ENCODE results near the gene TAF6. TPM values are rescaled to one million over a fixed set of nuclear protein-coding genes. Genes with fewer than 3 reads are reported as not detected.

TAF6 gene
- total and polyA plus RNA-seq, 8 donors: 43.5 to 69.2 (median 57.5) TPM

DNA sequence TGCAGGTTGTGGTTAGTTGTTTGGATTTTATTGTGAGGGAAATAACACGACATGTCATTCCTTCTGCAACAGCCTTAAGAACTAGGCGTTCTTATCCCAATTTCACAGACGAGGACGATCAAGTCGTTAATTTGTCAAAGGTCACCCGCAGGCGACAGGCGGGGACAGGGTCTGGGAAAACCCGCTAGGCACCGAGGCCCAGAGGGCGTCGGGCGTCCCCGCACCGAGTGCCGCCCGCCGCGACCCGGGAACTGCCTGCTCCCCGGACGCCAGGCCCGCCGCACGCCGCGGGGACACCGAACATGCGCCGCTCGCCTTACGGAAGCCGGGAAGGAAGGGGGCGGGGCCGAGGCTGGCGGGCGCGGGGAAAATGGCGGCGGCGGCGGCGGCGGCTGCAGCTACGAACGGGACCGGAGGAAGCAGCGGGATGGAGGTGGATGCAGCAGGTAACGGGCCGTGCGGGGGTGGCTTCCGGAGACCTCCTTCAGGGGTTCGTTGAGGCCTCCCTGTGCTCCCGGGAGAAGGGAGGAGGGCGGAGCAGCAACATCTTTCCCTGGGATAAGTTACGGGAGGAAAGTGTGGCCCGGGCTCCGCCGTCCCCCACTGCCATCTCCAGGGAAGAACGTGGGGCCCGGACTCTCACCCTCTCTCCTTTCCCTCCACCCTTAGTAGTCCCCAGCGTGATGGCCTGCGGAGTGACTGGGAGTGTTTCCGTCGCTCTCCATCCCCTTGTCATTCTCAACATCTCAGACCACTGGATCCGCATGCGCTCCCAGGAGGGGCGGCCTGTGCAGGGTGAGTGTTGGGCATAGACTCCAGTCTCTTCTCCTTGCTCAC is 30.3 kb downstream of the TAF6 start, which contains the start of gene COPS6:
COPS6 (plus strand) TSS at position 349 of the 837 bp plus-strand sequence; CDS start at position 371, 22 bp downstream.
- Histone ChIP-seq H3K4me1 (peaks cover 0 to 32% of the 10 kb centered on the region in 2 donors), H3K4me3 (peak within 1 kb of the TSS; percentile 88 to 90), H3K36me3 (peaks cover 0 to 36% of the 10 kb centered on the region in 2 donors), H3K27me3 (no peaks in the 10 kb centered on the region), H3K27ac (peak within 1 kb of the TSS; percentile 72 to 83), H3K9me3 (no peaks in the 10 kb centered on the region)
- intact Hi-C loops (cut with DNase I): no loop called here
- DNase-seq (peak; percentile 75 to 98 (median 80)), ATAC-seq (peak; percentile 93)
- TF ChIP-seq, protein P1, sequence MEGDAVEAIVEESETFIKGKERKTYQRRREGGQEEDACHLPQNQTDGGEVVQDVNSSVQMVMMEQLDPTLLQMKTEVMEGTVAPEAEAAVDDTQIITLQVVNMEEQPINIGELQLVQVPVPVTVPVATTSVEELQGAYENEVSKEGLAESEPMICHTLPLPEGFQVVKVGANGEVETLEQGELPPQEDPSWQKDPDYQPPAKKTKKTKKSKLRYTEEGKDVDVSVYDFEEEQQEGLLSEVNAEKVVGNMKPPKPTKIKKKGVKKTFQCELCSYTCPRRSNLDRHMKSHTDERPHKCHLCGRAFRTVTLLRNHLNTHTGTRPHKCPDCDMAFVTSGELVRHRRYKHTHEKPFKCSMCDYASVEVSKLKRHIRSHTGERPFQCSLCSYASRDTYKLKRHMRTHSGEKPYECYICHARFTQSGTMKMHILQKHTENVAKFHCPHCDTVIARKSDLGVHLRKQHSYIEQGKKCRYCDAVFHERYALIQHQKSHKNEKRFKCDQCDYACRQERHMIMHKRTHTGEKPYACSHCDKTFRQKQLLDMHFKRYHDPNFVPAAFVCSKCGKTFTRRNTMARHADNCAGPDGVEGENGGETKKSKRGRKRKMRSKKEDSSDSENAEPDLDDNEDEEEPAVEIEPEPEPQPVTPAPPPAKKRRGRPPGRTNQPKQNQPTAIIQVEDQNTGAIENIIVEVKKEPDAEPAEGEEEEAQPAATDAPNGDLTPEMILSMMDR (IDR thresholded peaks at IDR 0.05): no peak

DNA sequence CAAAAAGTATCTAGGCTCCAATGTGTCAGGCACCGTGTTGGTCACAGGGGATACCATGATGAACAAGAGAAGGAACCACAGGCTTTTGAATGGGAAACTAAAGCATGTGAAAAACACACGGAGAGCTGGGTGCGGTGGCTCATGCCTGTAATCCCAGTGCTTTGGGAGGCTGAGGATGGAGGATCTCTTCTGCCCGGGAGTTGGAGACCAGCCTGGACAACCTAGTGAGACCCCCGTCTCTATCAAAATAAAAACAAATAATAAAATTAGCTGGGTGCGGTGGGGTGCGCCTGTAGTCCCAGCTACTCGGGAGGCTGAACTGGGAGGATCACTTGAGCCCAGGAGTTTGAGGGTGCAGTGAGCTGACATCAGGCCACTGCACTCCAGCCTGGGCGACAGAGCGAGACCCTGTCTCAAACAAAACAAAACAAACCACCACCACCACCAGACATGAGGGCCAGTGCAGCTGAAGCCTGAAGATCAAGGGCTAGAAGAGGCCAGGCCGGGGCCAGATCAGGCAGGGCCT is 31.0 kb downstream of the TAF6 start:
- intact Hi-C loops (cut with DNase I): no loop called here
- Histone ChIP-seq H3K27ac (peak overlapping the region; percentile 72 to 83), H3K9me3 (no peaks in the 10 kb centered on the region), H3K36me3 (peaks cover 0 to 30% of the 10 kb centered on the region in 2 donors), H3K27me3 (no peaks in the 10 kb centered on the region), H3K4me3 (peak overlapping the region; percentile 88 to 90), H3K4me1 (peaks cover 0 to 27% of the 10 kb centered on the region in 2 donors)
- ATAC-seq (no peak), DNase-seq (no peak)
- TF ChIP-seq, protein P1 (IDR thresholded peaks at IDR 0.05): no peak

DNA sequence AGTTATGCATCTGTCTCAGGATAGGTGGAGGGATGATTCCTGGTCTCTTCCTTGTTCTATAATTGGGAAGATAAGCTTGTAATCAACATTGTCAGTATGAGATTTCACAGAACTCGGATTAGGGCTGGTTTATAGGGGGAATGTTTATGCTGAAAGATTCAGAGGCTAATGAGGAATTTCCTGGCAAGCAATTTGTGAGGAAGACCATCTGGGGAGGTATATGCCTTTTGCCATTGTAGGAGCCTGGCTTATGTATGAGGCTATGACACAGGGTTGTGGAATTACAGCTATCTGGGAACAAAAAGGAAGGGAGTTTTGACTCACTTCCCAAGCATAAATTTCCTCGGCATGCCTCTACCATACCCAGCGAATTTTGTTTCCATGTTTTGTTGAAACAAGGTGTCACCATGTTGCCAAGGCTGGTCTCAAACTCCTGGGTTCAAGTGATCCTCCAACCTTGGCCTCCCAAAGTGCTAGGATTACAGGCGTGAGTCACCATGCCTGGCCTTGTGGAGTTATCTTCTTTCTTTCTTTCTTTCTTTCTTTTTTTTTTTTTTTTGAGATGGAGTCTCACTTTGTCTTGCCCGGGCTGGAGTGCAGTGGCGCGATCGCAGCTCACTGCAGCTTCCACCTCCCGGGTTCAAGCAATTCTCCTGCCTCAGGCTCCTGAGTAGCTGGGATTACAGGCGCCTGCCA is 32.0 kb downstream of the TAF6 start:
- TF ChIP-seq, protein P1 (IDR thresholded peaks at IDR 0.05): no peak
- intact Hi-C loops (cut with DNase I): no loop called here
- Histone ChIP-seq H3K4me1 (peaks cover under 1 to 32% of the 10 kb centered on the region in 2 donors), H3K9me3 (no peaks in the 10 kb centered on the region), H3K36me3 (peaks cover 0 to 20% of the 10 kb centered on the region in 2 donors), H3K27me3 (no peaks in the 10 kb centered on the region), H3K27ac (no peak overlapping the region), H3K4me3 (no peak overlapping the region)
- DNase-seq (no peak), ATAC-seq (no peak)

DNA sequence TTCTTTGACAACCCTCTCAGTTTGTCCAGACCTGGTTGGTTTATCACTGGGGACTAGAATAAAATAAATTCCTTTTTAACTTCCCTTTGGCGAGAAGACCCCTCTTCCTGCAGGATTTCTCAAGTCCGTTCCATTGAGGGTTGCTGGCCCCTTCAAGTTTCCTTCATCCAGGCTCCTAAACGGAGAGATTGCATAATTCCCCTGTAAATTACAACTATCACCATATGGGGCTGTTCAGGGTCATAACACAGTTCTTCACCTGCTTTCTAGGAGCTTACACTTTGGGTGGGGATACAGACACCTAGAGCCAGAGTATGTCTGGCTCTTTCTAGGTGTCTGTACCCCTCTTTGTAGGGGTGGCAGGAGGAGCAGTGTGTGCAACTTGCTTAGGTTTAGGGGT is 33.6 kb downstream of the TAF6 start:
- DNase-seq (no peak), ATAC-seq (no peak)
- H3K9me3 ChIP-seq: no peaks in the 10 kb centered on the region
- TF ChIP-seq, protein P1 (IDR thresholded peaks at IDR 0.05): no peak
- peaks cover 7 to 44% of the 10 kb centered on the region in 2 donors for H3K4me1 ChIP-seq
- H3K36me3 ChIP-seq: peaks cover 0 to 3% of the 10 kb centered on the region in 2 donors
- intact Hi-C loops (cut with DNase I): no loop called here
- H3K4me3 ChIP-seq: no peak overlapping the region
- no peak overlapping the region for H3K27ac ChIP-seq
- H3K27me3 ChIP-seq: no peaks in the 10 kb centered on the region

DNA sequence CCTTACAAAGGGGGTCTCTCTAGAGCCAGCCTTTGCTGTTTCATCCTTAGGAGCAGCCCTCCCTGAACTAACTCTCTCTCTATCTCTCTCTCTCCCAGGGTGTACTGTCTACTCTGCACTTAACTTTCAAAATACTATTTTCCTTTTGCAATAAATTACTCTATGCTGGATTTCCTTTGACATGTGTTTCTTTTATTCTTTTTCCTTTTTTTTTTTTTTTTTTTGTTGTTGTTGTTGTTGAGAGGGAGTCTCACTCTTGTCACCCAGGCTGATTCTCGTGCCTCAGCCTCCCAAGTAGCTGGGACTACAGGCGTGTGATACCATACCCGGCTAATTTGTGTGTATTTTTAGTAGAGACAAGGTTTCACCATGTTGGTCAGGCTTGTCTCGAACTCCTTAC is 36.2 kb downstream of the TAF6 start:
- Histone ChIP-seq H3K9me3 (no peaks in the 10 kb centered on the region), H3K27ac (peak overlapping the region in 1 of 2 donors; percentile 88), H3K36me3 (peaks cover 0 to 16% of the 10 kb centered on the region in 2 donors), H3K4me1 (peaks cover 14 to 43% of the 10 kb centered on the region in 2 donors), H3K27me3 (no peaks in the 10 kb centered on the region), H3K4me3 (no peak overlapping the region)
- intact Hi-C loops (cut with DNase I): no loop called here
- no peak for ATAC-seq
- DNase-seq: no peak
- TF ChIP-seq, protein P1 (IDR thresholded peaks at IDR 0.05): no peak
